Astrocyte of the spinal cord (primary cell): ENCODE measurements around the gene SPATA12.

ENCODE experiments used
- DNase-seq: peaks from one replicate; pipeline ENCODE4 v3.0.0; 2011; ENCODE audit warnings: low read depth, low spot score
- H3K4me3 ChIP-seq: 2 replicates; pipeline ENCODE4 v1.5.1; 2011; ENCODE audit warnings: low read depth, mild to moderate bottlenecking, low read length, moderate library complexity
- in situ Hi-C: cut with HindIII; loops from 2 replicates; pipeline ENCODE4 v1.10.0; 2017; ENCODE audit warnings: low sequenced_read_pairs
- TF ChIP-seq, protein P1 (sequence below): IDR thresholded peaks from 2 replicates; pipeline ENCODE4 v1.5.1; 2012; ENCODE audit warnings: low read depth, mild to moderate bottlenecking, low read length, inconsistent platforms

The SPATA12 gene

DNA sequence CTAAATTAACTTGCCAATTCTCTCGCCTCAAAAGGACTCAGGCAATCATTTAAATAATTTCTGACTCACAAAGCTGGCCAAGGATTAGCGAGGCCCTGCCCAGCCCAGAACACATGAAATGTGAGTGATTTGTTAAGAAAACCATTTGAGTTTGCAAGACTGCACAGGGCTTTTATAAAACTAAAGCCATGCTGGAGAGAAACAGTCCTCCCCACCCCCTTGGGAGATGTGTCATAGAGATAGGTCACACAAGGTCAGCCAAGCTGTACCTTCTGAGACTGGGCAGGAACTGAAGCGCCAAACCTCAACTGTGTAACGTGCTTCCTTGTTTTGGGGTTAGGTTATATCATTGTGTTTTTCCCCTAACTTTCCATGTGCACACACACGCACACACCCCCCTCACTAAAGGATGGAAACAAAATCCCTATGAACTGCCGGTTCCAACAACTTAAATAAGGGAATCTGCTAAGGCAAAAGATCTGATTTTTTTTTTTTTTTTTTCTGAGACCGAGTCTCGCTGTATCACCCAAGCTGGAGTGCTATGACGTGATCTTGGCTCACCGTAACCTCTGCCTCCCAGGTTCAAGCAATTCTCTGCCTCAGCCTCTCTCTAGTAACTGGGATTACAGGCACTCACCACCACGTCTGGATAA lies 8.1 kb downstream of the SPATA12 start:
- peak; percentile 87 for DNase-seq
- TF ChIP-seq, protein P1, sequence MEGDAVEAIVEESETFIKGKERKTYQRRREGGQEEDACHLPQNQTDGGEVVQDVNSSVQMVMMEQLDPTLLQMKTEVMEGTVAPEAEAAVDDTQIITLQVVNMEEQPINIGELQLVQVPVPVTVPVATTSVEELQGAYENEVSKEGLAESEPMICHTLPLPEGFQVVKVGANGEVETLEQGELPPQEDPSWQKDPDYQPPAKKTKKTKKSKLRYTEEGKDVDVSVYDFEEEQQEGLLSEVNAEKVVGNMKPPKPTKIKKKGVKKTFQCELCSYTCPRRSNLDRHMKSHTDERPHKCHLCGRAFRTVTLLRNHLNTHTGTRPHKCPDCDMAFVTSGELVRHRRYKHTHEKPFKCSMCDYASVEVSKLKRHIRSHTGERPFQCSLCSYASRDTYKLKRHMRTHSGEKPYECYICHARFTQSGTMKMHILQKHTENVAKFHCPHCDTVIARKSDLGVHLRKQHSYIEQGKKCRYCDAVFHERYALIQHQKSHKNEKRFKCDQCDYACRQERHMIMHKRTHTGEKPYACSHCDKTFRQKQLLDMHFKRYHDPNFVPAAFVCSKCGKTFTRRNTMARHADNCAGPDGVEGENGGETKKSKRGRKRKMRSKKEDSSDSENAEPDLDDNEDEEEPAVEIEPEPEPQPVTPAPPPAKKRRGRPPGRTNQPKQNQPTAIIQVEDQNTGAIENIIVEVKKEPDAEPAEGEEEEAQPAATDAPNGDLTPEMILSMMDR = no peak
- no peak overlapping the region for H3K4me3 ChIP-seq
- in situ Hi-C loops = no loop called here

DNA sequence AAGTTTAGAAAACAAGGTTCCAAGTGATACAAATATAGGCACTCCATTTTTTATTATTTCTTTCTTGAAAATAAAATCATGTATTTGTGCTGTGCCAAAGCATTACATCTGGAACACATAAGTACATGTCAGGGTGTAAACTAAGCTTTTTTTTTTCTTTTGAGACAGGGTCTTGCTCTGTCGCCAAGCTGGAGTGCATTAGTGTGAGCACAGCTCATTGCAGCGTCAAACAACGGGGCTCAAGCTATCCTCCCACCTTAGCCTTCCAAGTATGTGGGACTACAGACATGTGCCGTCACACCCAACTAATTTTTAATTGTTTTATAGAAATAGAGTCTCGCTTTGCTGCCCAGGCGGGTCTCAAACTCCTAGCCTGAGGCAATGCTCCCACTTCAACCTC lies 9.0 kb downstream of the SPATA12 start:
- no peak overlapping the region for H3K4me3 ChIP-seq
- in situ Hi-C loops = no loop called here
- TF ChIP-seq, protein P1 = no peak
- DNase-seq = no peak

DNA sequence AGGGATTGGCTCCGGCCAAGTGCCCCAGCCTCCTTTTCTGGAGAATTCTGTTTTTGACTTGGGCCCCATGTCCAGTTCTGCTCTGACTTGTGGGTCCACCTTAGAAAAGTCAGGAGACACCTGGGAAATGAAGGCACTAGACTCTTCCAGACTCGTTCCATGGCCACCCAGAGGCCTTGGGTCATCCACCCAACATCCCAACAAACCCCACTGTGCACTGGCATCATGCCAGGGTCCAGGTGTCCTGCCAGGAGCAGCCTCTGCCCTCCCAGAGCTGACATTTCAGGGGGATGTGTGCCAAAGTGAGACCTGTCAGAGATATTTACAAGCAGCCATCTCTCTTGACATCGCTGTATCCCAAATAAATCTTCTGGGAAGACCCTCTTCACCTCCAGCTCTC lies 13.2 kb downstream of the SPATA12 start:
- in situ Hi-C loops = no loop called here
- TF ChIP-seq, protein P1 = no peak
- no peak for DNase-seq
- H3K4me3 ChIP-seq = no peak overlapping the region

DNA sequence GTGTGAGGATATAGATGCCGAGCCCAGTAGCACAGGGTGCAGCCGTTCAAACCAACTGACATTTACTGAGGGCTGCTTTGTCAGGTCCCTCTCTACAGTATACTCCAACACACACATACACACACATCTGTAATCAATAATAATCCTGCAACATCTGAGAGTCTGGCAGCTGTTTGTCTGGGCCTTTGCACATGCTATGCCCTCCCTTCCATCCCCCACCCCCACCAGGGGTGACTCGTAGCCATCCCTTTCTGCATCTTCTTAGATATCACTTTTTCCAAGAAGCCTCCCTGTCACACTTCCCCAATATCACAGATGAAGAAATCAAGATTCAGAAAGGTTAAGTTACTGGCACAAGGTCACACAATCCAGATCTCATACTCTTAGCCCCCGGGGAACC lies 13.7 kb downstream of the SPATA12 start:
- no peak overlapping the region for H3K4me3 ChIP-seq
- in situ Hi-C loops = no loop called here
- TF ChIP-seq, protein P1 = no peak
- no peak for DNase-seq

DNA sequence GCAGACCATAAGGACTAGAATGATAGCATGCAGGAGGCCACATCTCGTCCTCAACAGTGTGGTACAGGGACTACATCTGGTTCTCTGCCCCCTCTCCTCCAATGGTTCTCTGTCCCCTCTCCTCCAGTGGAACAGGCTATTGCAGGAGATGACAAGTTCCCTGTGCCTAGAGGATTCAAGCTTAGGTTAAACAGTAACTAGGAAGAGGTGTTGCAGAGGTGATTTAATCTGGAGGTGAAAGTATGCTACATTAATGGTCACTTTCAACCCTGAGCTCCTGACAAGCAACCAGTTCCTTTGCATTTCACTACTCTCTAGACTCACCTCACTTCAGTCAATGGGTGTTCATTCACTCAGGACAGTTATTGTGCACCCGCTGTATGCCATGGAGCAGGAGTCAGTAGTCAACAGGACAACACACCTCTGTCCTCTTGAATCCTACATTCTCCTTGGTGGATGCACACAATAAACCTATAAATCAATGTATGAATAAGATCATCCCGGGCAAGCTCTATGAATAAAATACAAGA lies 16.0 kb downstream of the SPATA12 start:
- in situ Hi-C loops = loop anchor here (25.0 kb wide), 1 partner anchor 89 kb away; no protein-coding TSS in a partner anchor
- DNase-seq = no peak
- H3K4me3 ChIP-seq = no peak overlapping the region
- TF ChIP-seq, protein P1 = no peak

DNA sequence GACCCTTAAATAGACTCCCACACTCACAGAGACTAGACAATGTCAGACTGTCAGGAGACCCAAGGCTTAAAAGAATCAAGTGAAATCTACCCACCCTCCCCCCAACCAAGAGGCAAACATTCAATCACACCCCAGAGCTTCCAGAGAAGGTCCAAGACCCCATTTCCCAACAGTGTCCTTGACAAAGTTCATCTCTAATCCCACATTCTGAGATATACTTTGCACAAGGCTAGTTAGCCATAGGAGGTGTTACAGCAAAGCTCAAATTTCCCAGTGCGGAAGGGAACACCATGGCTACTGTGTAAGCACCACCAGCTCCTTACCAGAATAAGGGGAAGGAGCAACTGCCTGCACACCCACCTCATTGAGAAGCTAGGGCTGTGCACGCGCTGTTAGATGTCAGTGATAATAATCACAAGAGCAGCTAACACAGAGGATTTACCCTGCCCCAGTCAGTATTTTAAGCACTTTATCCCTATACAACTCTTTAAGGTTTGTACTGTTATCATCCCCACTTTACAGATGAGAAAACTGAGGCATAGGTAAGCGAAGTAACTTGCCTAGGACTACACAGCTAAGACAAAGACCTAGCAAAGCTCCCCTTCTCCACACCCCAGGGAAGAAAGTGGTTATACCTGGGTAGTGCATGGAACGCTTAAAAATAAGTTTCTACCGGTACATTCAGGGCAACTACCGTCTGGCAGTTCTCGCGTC lies 17.3 kb downstream of the SPATA12 start:
- TF ChIP-seq, protein P1 = no peak
- no peak for DNase-seq
- in situ Hi-C loops = loop anchor here (25.0 kb wide), 1 partner anchor 90 kb away; no protein-coding TSS in a partner anchor
- H3K4me3 ChIP-seq = peak overlapping the region; percentile 75
